ENCODE data around the gene SELENOM.

SELENOM gene

DNA sequence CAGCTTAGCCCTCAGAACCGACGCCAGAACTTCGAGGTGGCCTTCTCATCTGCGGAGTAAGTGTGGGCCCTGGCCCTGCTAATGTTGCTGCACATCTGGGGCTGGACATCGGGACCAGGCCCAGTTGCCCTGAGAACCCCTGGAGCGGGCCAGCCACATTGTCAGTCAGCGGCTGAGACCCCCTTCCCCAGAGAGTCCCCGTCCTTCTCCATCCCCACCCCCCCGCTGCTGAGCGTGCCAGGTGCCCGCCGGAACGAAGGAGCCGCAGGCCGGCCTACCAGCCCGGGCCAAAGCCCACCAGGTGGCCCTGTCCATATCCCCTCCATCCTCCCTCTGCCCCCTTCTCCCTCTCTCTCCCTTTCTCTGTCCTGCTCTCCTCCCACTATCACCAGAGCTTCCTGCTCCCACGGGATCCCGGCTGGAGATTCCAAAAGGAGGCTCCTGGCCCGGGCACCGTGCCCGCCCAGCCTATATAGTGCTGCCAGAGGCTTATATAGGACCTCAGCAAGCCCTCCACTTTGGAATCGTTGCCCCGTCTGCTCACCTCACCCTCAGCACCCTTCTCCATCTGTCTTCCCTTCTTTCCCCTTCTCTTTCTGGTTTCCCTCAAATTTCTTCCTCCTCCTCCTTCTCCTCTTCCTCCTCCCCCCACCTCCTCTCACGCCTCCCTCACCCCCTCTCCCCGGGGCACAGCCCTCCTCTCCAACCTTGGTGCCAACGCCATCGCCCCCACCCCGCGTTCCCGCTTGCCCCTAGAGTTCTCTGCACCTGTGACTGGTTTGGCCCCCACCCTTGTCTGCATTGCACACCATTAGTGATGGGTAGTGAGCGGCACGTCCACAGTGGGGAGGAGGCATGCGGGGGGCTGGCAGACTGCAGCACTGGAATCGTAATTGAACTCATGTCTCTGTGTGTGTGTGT is 7.3 kb downstream of the SELENOM start:
- Histone ChIP-seq H4K20me1 (ENCODE audit: insufficient read depth, low read length) (no peaks in the 10 kb centered on the region), H3K4me2 (ENCODE audit: low read length) (no peak overlapping the region), H3K27me3 (ENCODE audit: insufficient read depth, low read length) (no peaks in the 10 kb centered on the region), H3K4me1 (ENCODE audit: insufficient read depth, low read length, severe bottlenecking) (no peaks in the 10 kb centered on the region), H3K36me3 (ENCODE audit: insufficient read depth, low read length) (no peaks in the 10 kb centered on the region), H3K9me3 (ENCODE audit: low read length) (no peaks in the 10 kb centered on the region), H3K4me3 (ENCODE audit: low read depth, low read length, poor library complexity, severe bottlenecking) (no peak overlapping the region), H3K9ac (ENCODE audit: low read length) (no peak overlapping the region), H2AFZ (ENCODE audit: low read length) (no peak overlapping the region), H3K79me2 (ENCODE audit: insufficient read depth, low read length) (no peaks in the 10 kb centered on the region), H3K27ac (ENCODE audit: low read depth, low read length, poor library complexity, severe bottlenecking) (no peak overlapping the region), H3F3A (ENCODE audit: insufficient read depth, low read length) (no peaks in the 10 kb centered on the region), H3K9me2 (ENCODE audit: low read depth, low read length) (no peaks in the 10 kb centered on the region)
- TF ChIP-seq, protein P1, sequence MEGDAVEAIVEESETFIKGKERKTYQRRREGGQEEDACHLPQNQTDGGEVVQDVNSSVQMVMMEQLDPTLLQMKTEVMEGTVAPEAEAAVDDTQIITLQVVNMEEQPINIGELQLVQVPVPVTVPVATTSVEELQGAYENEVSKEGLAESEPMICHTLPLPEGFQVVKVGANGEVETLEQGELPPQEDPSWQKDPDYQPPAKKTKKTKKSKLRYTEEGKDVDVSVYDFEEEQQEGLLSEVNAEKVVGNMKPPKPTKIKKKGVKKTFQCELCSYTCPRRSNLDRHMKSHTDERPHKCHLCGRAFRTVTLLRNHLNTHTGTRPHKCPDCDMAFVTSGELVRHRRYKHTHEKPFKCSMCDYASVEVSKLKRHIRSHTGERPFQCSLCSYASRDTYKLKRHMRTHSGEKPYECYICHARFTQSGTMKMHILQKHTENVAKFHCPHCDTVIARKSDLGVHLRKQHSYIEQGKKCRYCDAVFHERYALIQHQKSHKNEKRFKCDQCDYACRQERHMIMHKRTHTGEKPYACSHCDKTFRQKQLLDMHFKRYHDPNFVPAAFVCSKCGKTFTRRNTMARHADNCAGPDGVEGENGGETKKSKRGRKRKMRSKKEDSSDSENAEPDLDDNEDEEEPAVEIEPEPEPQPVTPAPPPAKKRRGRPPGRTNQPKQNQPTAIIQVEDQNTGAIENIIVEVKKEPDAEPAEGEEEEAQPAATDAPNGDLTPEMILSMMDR (IDR thresholded peaks at IDR 0.05; ENCODE audit: low read length) = no peak
- no peak for TF ChIP-seq EZH2 (IDR thresholded peaks at IDR 0.05; ENCODE audit: borderline replicate concordance, low read length)

DNA sequence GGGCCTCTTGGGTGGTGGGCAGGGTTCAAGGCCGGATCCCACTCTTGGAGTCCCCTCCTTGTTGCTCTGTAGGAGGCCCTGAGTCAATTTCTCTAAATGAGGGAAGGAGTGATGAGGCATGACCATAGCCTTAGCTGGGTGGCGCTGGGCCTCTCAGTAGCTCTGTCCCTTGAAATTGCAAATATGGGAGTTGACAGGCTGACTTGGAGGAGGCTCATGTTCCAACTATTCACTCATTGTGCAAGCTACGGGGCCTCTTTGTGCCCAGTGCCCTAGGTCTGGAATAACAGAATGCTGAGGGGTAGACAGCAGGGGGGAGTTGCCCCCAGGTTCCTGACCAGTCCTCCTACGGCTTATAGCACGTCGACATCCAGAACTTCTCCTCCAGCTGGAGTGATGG is 8.0 kb downstream of the SELENOM start:
- H3K4me3 ChIP-seq (ENCODE audit: low read depth, low read length, poor library complexity, severe bottlenecking) = no peak overlapping the region
- TF ChIP-seq, protein P1 (IDR thresholded peaks at IDR 0.05; ENCODE audit: low read length) = no peak
- TF ChIP-seq EZH2 (IDR thresholded peaks at IDR 0.05; ENCODE audit: borderline replicate concordance, low read length) = no peak
- no peak overlapping the region for H3K4me2 ChIP-seq (ENCODE audit: low read length)
- no peaks in the 10 kb centered on the region for H3K4me1 ChIP-seq (ENCODE audit: insufficient read depth, low read length, severe bottlenecking)
- H3F3A ChIP-seq (ENCODE audit: insufficient read depth, low read length) = no peaks in the 10 kb centered on the region
- H3K9me3 ChIP-seq (ENCODE audit: low read length) = no peaks in the 10 kb centered on the region
- no peak overlapping the region for H2AFZ ChIP-seq (ENCODE audit: low read length)
- no peaks in the 10 kb centered on the region for H4K20me1 ChIP-seq (ENCODE audit: insufficient read depth, low read length)
- no peaks in the 10 kb centered on the region for H3K9me2 ChIP-seq (ENCODE audit: low read depth, low read length)
- H3K9ac ChIP-seq (ENCODE audit: low read length) = no peak overlapping the region
- H3K79me2 ChIP-seq (ENCODE audit: insufficient read depth, low read length) = no peaks in the 10 kb centered on the region
- H3K36me3 ChIP-seq (ENCODE audit: insufficient read depth, low read length) = no peaks in the 10 kb centered on the region
- no peaks in the 10 kb centered on the region for H3K27me3 ChIP-seq (ENCODE audit: insufficient read depth, low read length)
- H3K27ac ChIP-seq (ENCODE audit: low read depth, low read length, poor library complexity, severe bottlenecking) = no peak overlapping the region

DNA sequence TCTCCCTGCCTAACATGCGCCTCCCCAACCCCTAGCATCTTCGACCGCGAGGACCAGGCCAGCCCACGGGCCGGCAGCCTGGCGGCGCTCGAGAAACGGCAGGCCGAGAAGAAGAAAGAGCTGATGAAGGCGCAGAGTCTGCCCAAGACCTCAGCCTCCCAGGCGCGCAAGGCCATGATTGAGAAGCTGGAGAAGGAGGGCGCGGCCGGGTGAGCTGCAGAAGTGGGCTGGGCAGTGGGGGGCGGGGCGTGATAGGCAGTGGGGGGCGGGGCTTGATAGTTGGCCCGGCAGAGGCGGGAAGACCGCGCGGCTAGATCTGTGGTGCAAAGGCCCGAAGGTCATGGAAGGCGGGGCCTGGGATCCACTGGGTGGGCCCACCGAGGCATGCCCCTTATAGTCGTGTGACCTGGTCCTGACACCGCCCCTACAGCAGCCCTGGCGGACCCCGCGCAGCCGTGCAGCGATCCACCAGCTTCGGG is 8.7 kb downstream of the SELENOM start:
- H3K4me3 ChIP-seq (ENCODE audit: low read depth, low read length, poor library complexity, severe bottlenecking) = no peak overlapping the region
- no peaks in the 10 kb centered on the region for H3K36me3 ChIP-seq (ENCODE audit: insufficient read depth, low read length)
- H3K27me3 ChIP-seq (ENCODE audit: insufficient read depth, low read length) = no peaks in the 10 kb centered on the region
- no peak overlapping the region for H3K4me2 ChIP-seq (ENCODE audit: low read length)
- no peak overlapping the region for H2AFZ ChIP-seq (ENCODE audit: low read length)
- no peaks in the 10 kb centered on the region for H3K9me3 ChIP-seq (ENCODE audit: low read length)
- no peak overlapping the region for H3K9ac ChIP-seq (ENCODE audit: low read length)
- TF ChIP-seq EZH2 (IDR thresholded peaks at IDR 0.05; ENCODE audit: borderline replicate concordance, low read length) = no peak
- TF ChIP-seq, protein P1 (IDR thresholded peaks at IDR 0.05; ENCODE audit: low read length) = no peak
- H3F3A ChIP-seq (ENCODE audit: insufficient read depth, low read length) = no peaks in the 10 kb centered on the region
- no peaks in the 10 kb centered on the region for H3K9me2 ChIP-seq (ENCODE audit: low read depth, low read length)
- H4K20me1 ChIP-seq (ENCODE audit: insufficient read depth, low read length) = no peaks in the 10 kb centered on the region
- H3K79me2 ChIP-seq (ENCODE audit: insufficient read depth, low read length) = no peaks in the 10 kb centered on the region
- no peak overlapping the region for H3K27ac ChIP-seq (ENCODE audit: low read depth, low read length, poor library complexity, severe bottlenecking)
- H3K4me1 ChIP-seq (ENCODE audit: insufficient read depth, low read length, severe bottlenecking) = no peaks in the 10 kb centered on the region
